Measurements from ENCODE around the gene TMC8.

TMC8 gene

GRCh38 chr17:78127888-78128550 is 2.6 kb upstream of the TMC8 start (continued):
- TF ChIP-seq PATZ1 (tag by site-specific recombination; IDR thresholded peaks at IDR 0.05), result 0 out of 2 replicates have a peak, but pooled peaks have one; percentile 8
- TF ChIP-seq ZNF423 (tag by site-specific recombination; IDR thresholded peaks at IDR 0.05), result 0 out of 2 replicates have a peak, but pooled peaks have one; percentile 31
- no peak for TF ChIP-seq ZNF792 (tag by site-specific recombination; IDR thresholded peaks at IDR 0.05)
- no peak for TF ChIP-seq ZNF416 (tag by site-specific recombination; IDR thresholded peaks at IDR 0.05)
- TF ChIP-seq ZEB2 (tag by site-specific recombination; IDR thresholded peaks at IDR 0.05), result peak; percentile 8; the same call in 1 of the 2 replicates
- TF ChIP-seq ZNF785 (tag by site-specific recombination; IDR thresholded peaks at IDR 0.05), result no peak
- no peak for TF ChIP-seq ZNF473 (tag by site-specific recombination; IDR thresholded peaks at IDR 0.05)
- TF ChIP-seq ZNF449 (tag by site-specific recombination; IDR thresholded peaks at IDR 0.05), result no peak
- TF ChIP-seq ZNF350 (tag by site-specific recombination; IDR thresholded peaks at IDR 0.05), result no peak
- no peak for TF ChIP-seq ZNF530 (tag by site-specific recombination; IDR thresholded peaks at IDR 0.05; ENCODE audit: low read depth)
- TF ChIP-seq ZNF677 (tag by site-specific recombination; IDR thresholded peaks at IDR 0.05), result no peak
- TF ChIP-seq GLIS2 (tag by site-specific recombination; IDR thresholded peaks at IDR 0.05), result 0 out of 2 replicates have a peak, but pooled peaks have one; percentile 63
- no peak for TF ChIP-seq ZNF26 (tag by site-specific recombination; IDR thresholded peaks at IDR 0.05)
- no peak for TF ChIP-seq ZNF660 (tag by site-specific recombination; IDR thresholded peaks at IDR 0.05)
- no peak for TF ChIP-seq ZSCAN23 (tag by site-specific recombination; IDR thresholded peaks at IDR 0.05)
- no peak for TF ChIP-seq ZSCAN30 (tag by site-specific recombination; IDR thresholded peaks at IDR 0.05)
- peak; percentile 100 for TF ChIP-seq PRDM4 (tag by site-specific recombination; IDR thresholded peaks at IDR 0.05)
- no peak for TF ChIP-seq ZNF169 (tag by site-specific recombination; IDR thresholded peaks at IDR 0.05)
- 0 out of 2 replicates have a peak, but pooled peaks have one; percentile 42 for TF ChIP-seq ZBTB8A (tag by site-specific recombination; IDR thresholded peaks at IDR 0.05)
- TF ChIP-seq ZNF302 (tag by site-specific recombination; IDR thresholded peaks at IDR 0.05; ENCODE audit: low read depth), result no peak
- no peak for TF ChIP-seq WT1 (tag by site-specific recombination; IDR thresholded peaks at IDR 0.05)
- TF ChIP-seq ZNF394 (tag by site-specific recombination; IDR thresholded peaks at IDR 0.05; ENCODE audit: borderline replicate concordance), result no peak
- no peak for TF ChIP-seq ZNF488 (tag by site-specific recombination; IDR thresholded peaks at IDR 0.05)
- TF ChIP-seq ZNF132 (tag by site-specific recombination; IDR thresholded peaks at IDR 0.05; ENCODE audit: borderline replicate concordance), result no peak
- TF ChIP-seq ZNF362 (tag by site-specific recombination; IDR thresholded peaks at IDR 0.05), result no peak
- no peak for TF ChIP-seq ELK4 (IDR thresholded peaks at IDR 0.05; ENCODE audit: borderline replicate concordance, low read depth, low read length)
- no peak for TF ChIP-seq ZNF280C (tag by site-specific recombination; IDR thresholded peaks at IDR 0.05)
